PC-3 (cell line): ENCODE results near the gene HDAC5. TPM values are rescaled to one million over a fixed set of nuclear protein-coding genes. Genes with fewer than 3 reads are reported as not detected.

Experiments used
- ATAC-seq: fragments of 200-7000 bp; cut with Tn5 transposase; 2 replicates; pipeline ENCODE4 v1.9.1; 2020; ENCODE audit warnings: mild to moderate bottlenecking, moderate library complexity
- BruUV-seq: library from RNA; stranded (reverse); fragments of 400-500 nt; replicated peaks from 2 replicates; lab custom pipeline; 2021; lab: Mats Ljungman, UMichigan
- CTCF ChIA-PET: fragments of 300-600 bp; sonication (Branson Sonifier 250); formaldehyde crosslinking; loops from one replicate; lab custom pipeline; 2022; ENCODE audit warnings: antibody characterized with exemption; lab: Charles Lee
- POLR2A ChIA-PET: fragments of 300-600 bp; sonication (Branson Sonifier 250); formaldehyde crosslinking; loops from one replicate; lab custom pipeline; 2022; ENCODE audit warnings: antibody characterized with exemption; ENCODE audit not compliant: unreplicated experiment; lab: Charles Lee
- DNase-seq: peaks from one replicate; pipeline ENCODE4 v3.0.0-alpha.2; 2015
- H2AFZ ChIP-seq: fragments of 300-600 bp; sonication (generic); 2 replicates; pipeline ENCODE4 v1.6.0; 2016; ENCODE audit warnings: antibody characterized with exemption, low read length
- H3F3A ChIP-seq: fragments of 300-600 bp; sonication (generic); one replicate; pipeline ENCODE4 v1.6.0; 2017; ENCODE audit warnings: antibody characterized with exemption, low read length, control low read depth, mild to moderate bottlenecking; ENCODE audit not compliant: unreplicated experiment
- H3K27ac ChIP-seq: fragments of 300-600 bp; sonication (generic); 2 replicates; pipeline ENCODE4 v1.5.1; 2016; ENCODE audit warnings: mild to moderate bottlenecking, low read length
- H3K27me3 ChIP-seq: fragments of 300-600 bp; sonication (generic); 2 replicates; pipeline ENCODE4 v1.6.1; 2016; ENCODE audit warnings: low read length, mixed read lengths
- H3K36me3 ChIP-seq: fragments of 300-600 bp; sonication (generic); 2 replicates; pipeline ENCODE4 v1.6.1; 2016; ENCODE audit warnings: low read depth, mixed run types, low read length, mixed read lengths
- H3K4me1 ChIP-seq: fragments of 300-600 bp; sonication (generic); 2 replicates; pipeline ENCODE4 v1.5.1; 2016; ENCODE audit warnings: low read length; ENCODE audit not compliant: insufficient read depth
- H3K4me2 ChIP-seq: fragments of 300-600 bp; sonication (generic); 2 replicates; pipeline ENCODE4 v1.6.0; 2016; ENCODE audit warnings: low read length
- H3K4me3 ChIP-seq: fragments of 300-600 bp; sonication (generic); 2 replicates; pipeline ENCODE4 v1.5.1; 2016; ENCODE audit warnings: mild to moderate bottlenecking, low read length, mixed read lengths
- H3K79me2 ChIP-seq: fragments of 300-600 bp; sonication (generic); 2 replicates; pipeline ENCODE4 v1.6.1; 2017; ENCODE audit warnings: low read length, mixed read lengths
- H3K9ac ChIP-seq: fragments of 300-600 bp; sonication (generic); 2 replicates; pipeline ENCODE4 v1.6.0; 2016; ENCODE audit warnings: mild to moderate bottlenecking, low read length
- H3K9me2 ChIP-seq: fragments of 300-600 bp; sonication (generic); replicated peaks from 2 replicates; pipeline ENCODE4 v1.6.1; 2016; ENCODE audit warnings: mixed run types, low read length, mixed read lengths
- H3K9me3 ChIP-seq: fragments of 300-600 bp; sonication (generic); 2 replicates; pipeline ENCODE4 v1.6.1; 2016; ENCODE audit warnings: low read length, mixed read lengths
- H4K20me1 ChIP-seq: fragments of 300-600 bp; sonication (generic); 2 replicates; pipeline ENCODE4 v1.6.1; 2016; ENCODE audit warnings: low read length, mixed read lengths
- CTCF ChIP-seq: fragments of 300-600 bp; sonication (generic); conservative IDR thresholded peaks from 2 replicates; pipeline ENCODE4 v1.5.1; 2017; ENCODE audit warnings: antibody characterized with exemption, low read depth, mild to moderate bottlenecking, low read length
- EZH2 ChIP-seq: fragments of 300-600 bp; sonication (generic); IDR thresholded peaks from one replicate; pipeline ENCODE4 v1.6.1; 2017; ENCODE audit warnings: antibody characterized with exemption, mild to moderate bottlenecking, low read length; ENCODE audit not compliant: unreplicated experiment
- EZH2phosphoT487 ChIP-seq: fragments of 300-600 bp; sonication (generic); IDR thresholded peaks from 2 replicates; pipeline ENCODE4 v1.6.1; 2018; ENCODE audit warnings: mild to moderate bottlenecking, antibody characterized with exemption, low read length, borderline replicate concordance
- intact Hi-C: fragments of 100-400 bp; cut with micrococcal nuclease; formaldehyde crosslinking; loops from 2 replicates; pipeline ENCODE4 v1.9.0; 2023
- total RNA-seq: library from RNA; depleted of rRNA; stranded (reverse); fragments of >200 nt; gene quantifications from 2 replicates; pipeline ENCODE4 v1.2.3, GENCODE V29; 2014

HDAC5 gene
- total RNA-seq, 1 experiment from 2014 or later = 39.1 TPM

GRCh38 chr17:44095388-44095646 is 28.1 kb downstream of the HDAC5 start:
- intact Hi-C loops = no loop called here
- no peaks in the 10 kb centered on the region for H3F3A ChIP-seq
- DNase-seq = no peak
- peaks cover 14% of the 10 kb centered on the region for H3K4me1 ChIP-seq
- H4K20me1 ChIP-seq = no peaks in the 10 kb centered on the region
- H3K27me3 ChIP-seq = no peaks in the 10 kb centered on the region
- H3K4me3 ChIP-seq = peak overlapping the region; percentile 17; the same call in 1 of the 2 replicates
- ChIA-PET POLR2A (no interaction called here), CTCF (interaction anchor here (1.1 kb wide), 1 partner anchor 12 kb away, joined by 4 read pairs; no protein-coding TSS in a partner anchor)
- no peaks in the 10 kb centered on the region for H3K9me2 ChIP-seq
- no peaks in the 10 kb centered on the region for H3K79me2 ChIP-seq
- H3K9me3 ChIP-seq = no peaks in the 10 kb centered on the region
- H3K27ac ChIP-seq = no peak overlapping the region
- no peak overlapping the region for H3K9ac ChIP-seq
- H2AFZ ChIP-seq = no peak overlapping the region
- ATAC-seq = peak; percentile 3; the same call in 1 of the 2 replicates
- peak overlapping the region; percentile 62 for H3K4me2 ChIP-seq
- no peaks in the 10 kb centered on the region for H3K36me3 ChIP-seq
- no TSS peak for BruUV-seq
- TF ChIP-seq EZH2phosphoT487 = no peak
- no peak for TF ChIP-seq CTCF
- no peak for TF ChIP-seq EZH2

GRCh38 chr17:44094701-44095387 is 28.6 kb downstream of the HDAC5 start:
- Histone ChIP-seq H3K4me3 (no peak overlapping the region), H3K79me2 (no peaks in the 10 kb centered on the region), H3F3A (no peaks in the 10 kb centered on the region), H3K36me3 (no peaks in the 10 kb centered on the region), H2AFZ (no peak overlapping the region), H3K27ac (no peak overlapping the region), H3K9ac (no peak overlapping the region), H3K27me3 (no peaks in the 10 kb centered on the region), H3K9me3 (no peaks in the 10 kb centered on the region), H4K20me1 (no peaks in the 10 kb centered on the region), H3K4me1 (peaks cover 14% of the 10 kb centered on the region), H3K4me2 (peak overlapping the region; percentile 62; the same call in 1 of the 2 replicates), H3K9me2 (no peaks in the 10 kb centered on the region)
- CTCF ChIA-PET = interaction anchor here (1.1 kb wide), 1 partner anchor 11 kb away, joined by 4 read pairs; no protein-coding TSS in a partner anchor
- POLR2A ChIA-PET = no interaction called here
- TF ChIP-seq CTCF (no peak), EZH2phosphoT487 (no peak), EZH2 (no peak)
- DNase-seq (no peak), ATAC-seq (no peak)
- no TSS peak for BruUV-seq
- intact Hi-C loops = no loop called here

GRCh38 chr17:44093231-44093900 is 30.1 kb downstream of the HDAC5 start:
- no peak for TF ChIP-seq EZH2phosphoT487
- no peaks in the 10 kb centered on the region for H3F3A ChIP-seq
- TSS peak; percentile 31 for BruUV-seq
- H2AFZ ChIP-seq = no peak overlapping the region
- ChIA-PET POLR2A (no interaction called here), CTCF (interaction anchor here (0.6 kb wide), 1 partner anchor 35 kb away, joined by 5 read pairs; no protein-coding TSS in a partner anchor)
- no peak overlapping the region for H3K27ac ChIP-seq
- no peaks in the 10 kb centered on the region for H4K20me1 ChIP-seq
- H3K79me2 ChIP-seq = no peaks in the 10 kb centered on the region
- DNase-seq = no peak
- H3K9me2 ChIP-seq = no peaks in the 10 kb centered on the region
- no peaks in the 10 kb centered on the region for H3K27me3 ChIP-seq
- ATAC-seq = no peak
- H3K9me3 ChIP-seq = no peaks in the 10 kb centered on the region
- H3K36me3 ChIP-seq = no peaks in the 10 kb centered on the region
- no peak overlapping the region for H3K4me2 ChIP-seq
- H3K4me1 ChIP-seq = peaks cover 14% of the 10 kb centered on the region
- intact Hi-C loops = no loop called here
- no peak overlapping the region for H3K9ac ChIP-seq
- H3K4me3 ChIP-seq = no peak overlapping the region
